SW 1271 (cell line): ENCODE results near the gene TRIM73.
"Not testable (repeated sequence)": the region's sequence is repeated elsewhere in the genome, so short reads cannot be mapped to it uniquely, and the experiment has no call there.

ENCODE experiments used
- DNase-seq, 2 experiments: peaks; one replicate each; lab custom pipeline; 2025; lab: John Stamatoyannopoulos, UW

The TRIM73 gene

DNA sequence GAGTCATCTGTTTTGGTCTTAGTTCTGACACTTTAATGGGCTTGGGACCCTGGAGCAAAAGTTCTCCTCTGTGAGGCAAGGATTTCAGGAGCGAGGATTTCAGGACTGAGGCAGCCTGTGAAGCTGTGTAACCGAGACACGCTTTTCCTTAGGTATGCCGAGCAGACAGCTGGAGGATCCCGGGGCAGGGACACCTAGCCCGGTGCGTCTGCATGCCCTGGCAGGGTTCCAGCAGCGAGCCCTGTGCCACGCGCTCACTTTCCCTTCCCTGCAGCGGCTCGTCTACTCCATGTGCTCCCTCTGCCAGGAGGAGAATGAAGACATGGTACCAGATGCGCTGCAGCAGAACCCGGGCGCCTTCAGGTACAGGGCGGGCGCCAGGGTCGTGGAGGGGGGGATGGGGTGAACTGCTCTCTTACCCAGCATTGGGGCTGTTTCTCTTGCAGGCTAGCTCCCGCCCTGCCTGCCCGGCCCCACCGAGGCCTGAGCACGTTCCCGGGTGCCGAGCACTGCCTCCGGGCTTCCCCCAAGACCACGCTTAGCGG lies 20.5 kb downstream of the TRIM73 start:
- not testable (repeated sequence) for DNase-seq

DNA sequence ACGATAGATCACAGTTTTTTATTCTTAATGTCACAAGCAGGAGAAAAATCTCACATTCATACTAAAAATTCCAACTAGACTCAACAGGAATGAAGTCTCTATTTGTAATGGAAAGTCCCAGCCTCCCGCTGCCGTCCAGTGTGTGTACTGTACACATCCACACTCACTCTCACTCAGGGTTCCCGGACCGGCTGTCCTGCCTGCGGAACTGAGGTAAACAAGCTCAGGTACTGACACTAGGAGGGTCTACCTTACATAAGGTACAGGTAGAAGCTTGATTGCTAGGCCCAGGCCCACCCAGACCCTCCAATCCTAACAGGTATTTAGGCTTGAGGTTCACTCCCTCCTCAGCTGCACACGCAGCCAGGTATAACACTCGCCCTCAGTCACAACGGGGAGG lies 21.4 kb downstream of the TRIM73 start:
- DNase-seq, result not testable (repeated sequence)

DNA sequence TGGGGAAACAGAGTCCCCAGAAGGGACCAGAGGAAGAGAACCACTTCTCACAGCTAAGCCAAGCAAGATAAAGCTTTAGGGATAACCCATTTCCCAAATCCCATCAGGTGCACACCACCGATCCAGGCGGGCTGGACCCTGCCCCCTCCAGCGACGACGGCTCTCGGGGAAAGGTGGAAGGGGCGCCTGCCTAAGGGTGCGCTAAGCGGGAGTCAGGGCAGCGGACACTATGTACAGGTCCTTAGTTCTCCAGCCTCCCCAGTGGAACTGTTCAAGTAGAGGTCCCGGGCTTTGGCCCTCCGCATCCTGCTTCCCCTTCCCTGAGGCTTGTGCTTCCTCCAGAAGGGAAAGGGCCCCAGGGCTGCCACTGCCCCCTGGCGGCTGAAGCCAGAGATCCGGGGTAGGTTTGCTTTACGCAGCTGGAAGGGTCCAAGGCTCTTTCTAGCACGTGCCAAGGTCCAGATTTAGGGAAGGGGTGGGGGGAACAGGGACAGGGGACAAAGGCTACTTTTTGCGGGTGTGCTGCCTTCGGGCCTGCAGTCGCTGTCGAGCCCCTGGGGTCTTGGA lies 22.9 kb downstream of the TRIM73 start:
- not testable (repeated sequence) for DNase-seq

DNA sequence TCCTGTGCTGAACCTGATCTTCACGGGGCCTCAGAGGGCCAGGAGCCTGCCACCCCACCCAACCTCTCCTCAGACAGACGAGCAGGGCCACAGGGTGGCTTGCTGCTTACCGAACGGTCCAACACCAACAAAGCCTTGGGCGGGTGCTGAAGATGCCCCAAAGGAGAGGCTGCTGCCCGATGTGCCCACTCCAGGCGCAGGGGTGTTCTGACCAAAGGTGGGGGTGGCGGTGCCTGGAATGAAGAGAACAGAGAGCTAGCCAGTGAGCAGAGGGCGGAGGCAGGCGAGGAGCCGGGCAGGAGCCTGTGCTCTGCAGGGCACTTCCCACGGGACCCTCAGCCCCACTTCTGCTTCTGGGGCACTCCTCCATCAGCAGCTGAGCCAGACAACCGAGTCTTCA lies 23.8 kb downstream of the TRIM73 start:
- DNase-seq, result not testable (repeated sequence)

DNA sequence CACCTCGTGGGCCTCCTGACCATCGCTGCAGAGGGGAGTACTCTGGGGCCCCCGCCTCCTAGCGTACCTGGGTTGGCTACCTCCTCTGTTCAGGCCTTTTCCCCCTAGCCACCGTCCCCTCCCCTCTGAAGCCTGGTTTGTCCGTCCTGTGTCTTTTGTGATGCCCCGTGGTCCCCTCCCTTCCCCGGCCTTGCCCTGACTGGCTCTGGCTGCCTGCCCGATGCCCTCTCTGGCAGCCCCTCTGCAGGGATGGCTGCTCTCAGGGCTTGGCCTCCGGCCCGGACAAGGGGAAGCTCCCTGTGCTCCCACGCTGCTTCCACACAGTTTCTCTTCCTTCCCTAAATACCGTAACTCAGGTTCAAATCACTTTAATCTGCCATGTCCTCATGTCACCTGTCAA lies 24.3 kb downstream of the TRIM73 start:
- DNase-seq, result not testable (repeated sequence)

DNA sequence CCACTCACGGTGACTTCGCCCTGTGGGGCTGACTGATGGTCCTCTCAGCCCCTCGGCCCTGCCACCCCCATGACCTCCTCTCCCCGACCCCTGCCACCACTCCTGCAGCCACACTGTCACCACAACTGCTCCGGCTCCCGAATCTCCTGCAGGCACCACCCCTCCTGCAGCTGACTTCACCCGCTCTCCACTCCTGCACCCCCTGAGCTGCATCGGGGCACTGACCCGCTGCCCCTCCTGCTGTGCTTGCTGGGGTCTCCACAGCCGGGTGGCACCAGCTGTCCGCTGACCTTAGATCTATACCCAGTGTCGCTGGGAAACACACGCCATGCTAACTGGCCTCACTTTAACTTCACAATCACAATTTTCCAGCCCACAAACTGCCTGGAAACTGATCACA lies 24.7 kb downstream of the TRIM73 start:
- not testable (repeated sequence) for DNase-seq

DNA sequence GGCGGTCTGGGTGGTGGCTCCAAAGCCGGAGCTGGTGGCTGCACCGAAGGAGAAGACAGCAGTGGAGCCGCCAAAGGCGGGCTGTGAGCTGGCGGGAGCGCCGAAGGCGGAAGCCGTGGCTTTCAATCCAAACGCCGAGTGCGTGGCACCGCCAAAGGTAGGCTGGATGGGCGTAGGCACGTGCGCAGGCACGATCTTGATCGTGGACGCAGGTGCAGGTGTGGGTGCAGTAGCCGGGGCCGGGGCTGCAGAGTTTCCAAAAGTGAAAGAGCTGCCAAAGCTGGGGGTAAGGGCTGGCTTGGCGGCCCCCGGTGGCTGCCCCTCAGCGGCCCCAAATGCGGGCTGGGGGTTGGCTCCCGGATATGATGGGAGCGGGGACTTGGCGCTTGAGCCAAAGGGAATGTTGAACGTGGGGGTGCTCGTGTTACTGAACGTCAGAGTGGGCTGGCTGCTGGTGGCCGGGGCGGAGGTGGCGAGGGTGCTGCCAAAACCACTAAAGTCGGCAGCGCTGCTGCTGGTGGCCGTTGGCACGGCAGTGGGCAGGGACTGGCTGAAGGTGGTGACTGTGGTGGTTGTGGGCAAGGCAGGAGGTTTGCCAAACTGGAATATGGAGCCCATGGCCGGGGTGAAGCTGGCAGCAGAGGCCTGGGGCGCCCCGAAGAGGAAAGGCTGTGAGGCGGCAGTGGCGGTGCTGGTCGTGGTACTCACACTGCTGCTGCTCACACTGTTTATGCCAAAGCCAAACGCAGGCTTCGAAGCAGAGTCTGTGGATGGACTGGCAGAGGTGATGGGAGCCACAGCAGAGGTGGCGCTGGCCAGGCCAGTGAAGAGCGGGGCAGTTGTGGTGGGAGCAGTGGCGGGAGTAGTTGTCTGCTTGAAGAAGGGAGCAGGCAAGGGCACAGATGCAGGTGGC lies 26.6 kb downstream of the TRIM73 start:
- DNase-seq, result not testable (repeated sequence)

DNA sequence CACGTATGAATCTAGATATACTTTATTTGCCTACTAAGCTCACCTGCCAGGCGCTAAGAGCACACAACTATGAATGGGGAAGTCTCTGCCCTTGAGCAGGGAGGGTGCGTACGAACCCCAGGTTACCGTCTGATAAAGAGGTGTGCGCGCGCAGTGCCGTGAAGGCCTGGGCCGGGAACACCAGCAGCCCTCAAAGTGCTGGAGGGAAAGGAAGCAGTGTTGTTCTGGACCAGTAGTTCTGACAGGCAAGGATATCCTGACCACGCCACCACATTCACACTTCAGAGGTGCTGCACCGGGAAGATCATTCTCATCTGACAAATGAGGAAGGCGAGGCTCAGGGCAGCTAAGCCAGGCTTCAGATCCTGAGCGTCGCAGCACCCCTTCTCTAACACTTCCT lies 28.1 kb downstream of the TRIM73 start:
- DNase-seq, result not testable (repeated sequence)

DNA sequence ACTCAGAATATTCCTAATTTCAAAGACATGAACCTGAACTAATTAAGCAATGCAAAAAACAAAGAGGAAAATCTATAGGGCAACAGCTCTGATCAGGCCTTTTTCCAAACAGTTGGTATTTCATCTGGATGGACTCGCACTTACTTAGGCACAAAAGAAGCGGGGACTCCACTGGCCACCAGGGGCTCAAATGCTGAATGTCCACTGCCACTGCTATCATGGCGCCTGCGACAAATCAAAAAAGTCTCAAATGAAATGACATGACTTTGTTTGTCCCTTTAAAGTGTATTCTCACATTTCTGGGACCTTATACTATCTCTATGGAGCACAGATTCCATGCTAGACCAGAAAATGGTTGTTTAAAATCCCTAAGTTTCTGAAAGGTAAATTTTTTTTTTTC lies 43.6 kb downstream of the TRIM73 start:
- DNase-seq, result not testable (repeated sequence)

DNA sequence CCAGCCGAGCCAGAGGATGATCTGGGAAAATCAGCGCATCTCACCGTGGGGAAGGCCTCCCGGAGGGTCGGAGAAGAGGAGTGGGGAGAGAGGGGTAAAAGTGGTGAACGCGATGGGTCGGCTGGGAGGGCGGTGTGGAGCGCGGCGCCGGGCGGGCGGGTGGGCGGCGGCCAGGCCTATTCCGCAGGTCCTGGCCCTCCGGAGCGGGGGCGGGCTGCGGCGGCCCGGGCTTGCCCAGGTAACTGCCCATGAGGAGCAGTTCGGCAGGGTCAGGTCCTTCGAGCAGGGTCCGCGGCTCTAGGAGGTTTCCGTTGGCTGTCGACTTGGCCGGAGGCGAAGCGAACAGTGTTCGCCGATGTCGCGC lies 46.7 kb downstream of the TRIM73 start:
- DNase-seq, result not testable (repeated sequence)

DNA sequence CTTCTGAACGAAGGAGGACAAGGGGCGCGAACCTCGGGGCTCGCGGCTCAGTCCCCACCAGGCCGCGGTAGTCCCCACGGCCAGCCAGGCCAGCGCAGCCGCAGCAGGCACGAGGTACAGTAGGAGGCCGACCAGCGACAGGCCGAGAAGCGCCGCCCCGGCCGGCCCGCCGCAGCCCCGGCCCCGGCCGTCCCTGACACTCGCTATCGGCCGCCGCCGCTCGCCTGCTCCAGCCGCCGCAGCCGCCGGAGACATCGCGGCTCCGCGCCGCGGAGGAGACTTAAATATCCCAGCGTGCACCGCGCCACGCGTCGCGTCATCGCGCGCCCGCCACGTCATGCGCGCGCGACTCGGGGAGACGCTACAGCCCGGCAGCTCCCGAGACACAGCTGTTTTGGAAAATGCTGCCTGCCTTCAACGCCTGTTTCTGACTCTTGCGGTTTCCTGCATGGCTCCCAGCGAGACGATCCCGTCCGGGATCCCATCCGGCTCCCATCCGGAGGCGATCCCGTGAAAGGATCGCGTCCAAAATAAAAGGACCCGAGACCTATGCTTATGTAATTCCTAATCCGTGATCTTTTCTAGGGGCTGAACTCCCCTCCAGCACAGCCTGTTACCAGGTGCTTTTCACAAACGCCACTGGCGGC lies 47.2 kb downstream of the TRIM73 start:
- not testable (repeated sequence) for DNase-seq

DNA sequence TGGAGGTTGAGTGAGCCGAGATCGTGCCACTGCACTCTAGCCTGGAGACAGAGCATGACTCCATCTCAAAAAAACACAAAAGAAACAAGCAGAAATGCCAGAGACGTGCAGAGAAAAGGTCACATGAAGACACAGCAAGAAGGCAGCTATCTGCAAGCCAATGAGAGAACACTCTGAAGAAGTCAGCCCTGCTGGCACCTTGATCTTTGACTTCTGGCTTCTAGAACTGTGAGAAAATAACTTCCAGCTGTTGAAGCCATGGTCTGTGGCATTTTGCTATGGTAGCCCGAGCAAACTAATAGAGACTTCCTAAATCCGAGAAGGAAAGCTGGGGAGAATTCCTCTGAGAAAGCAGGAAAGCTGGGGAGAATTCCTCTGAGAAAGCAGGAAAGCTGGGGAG lies 54.5 kb downstream of the TRIM73 start:
- not testable (repeated sequence) for DNase-seq

DNA sequence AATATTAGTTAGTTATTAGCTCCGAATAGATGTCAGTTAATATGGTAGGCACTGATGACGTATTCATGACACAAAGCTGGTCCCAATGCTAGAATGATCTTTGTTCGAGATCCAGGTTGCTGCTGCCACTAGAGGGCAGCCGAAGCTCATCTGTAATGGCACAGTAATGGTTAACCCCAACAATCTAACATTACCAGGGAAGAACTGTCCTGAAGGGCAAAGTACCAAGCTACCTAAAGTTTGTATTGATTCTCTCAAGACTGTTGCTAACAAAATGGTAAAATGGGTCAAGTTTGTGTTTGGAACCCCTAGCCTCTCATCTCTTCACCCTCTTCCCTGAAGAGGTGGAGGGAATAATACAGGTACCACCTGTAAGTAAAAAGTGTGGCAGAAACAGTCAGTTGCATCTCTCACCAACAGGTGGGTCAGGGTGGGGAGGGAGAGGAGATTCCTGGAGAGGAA lies 57.1 kb downstream of the TRIM73 start:
- DNase-seq, result not testable (repeated sequence)
